HFF-Myc (cell line): Measurements from ENCODE around the gene ARHGEF4.

Experiments used
- DNase-seq: peaks from one replicate; pipeline ENCODE4 v3.0.0-alpha.2; 2011; ENCODE audit warnings: low read depth; ENCODE audit errors: extremely low read depth
- H3K4me3 ChIP-seq: replicated peaks from 2 replicates; pipeline ENCODE4 v1.5.1; 2011; ENCODE audit warnings: low read depth, mild to moderate bottlenecking, control low read depth, low read length
- CTCF ChIP-seq: IDR thresholded peaks from 2 replicates; pipeline ENCODE4 v1.5.1; 2012; ENCODE audit warnings: mild to moderate bottlenecking, low read depth, low read length, control low read depth; ENCODE audit errors: missing control alignments

Gene ARHGEF4

GRCh38 chr2:131022731-131023130, 186.0 kb downstream of the ARHGEF4 start:
- no peak for DNase-seq
- TF ChIP-seq CTCF = no peak

DNA sequence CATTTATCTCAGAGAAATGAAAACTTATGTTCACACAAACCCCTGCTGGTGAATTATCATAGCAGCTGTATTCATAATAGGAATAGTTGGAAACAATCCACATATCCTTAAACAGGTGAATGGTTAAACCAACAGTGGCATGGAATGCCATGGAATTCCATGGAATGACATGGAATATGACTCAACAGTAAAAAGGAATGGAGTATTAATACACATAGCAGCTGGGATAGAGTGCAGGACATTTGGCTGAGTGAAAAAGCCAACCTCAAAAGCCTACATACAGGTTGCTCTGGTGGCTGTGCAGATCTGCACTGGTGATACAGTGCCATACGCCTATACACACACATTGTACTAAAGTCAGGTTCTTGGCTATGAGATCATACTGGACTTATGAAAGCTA, 187.0 kb downstream of the ARHGEF4 start:
- no peak for TF ChIP-seq CTCF
- no peak overlapping the region for H3K4me3 ChIP-seq
- no peak for DNase-seq

More at GRCh38 chr2:131022731-131023130, 186.0 kb downstream of the ARHGEF4 start:
- no peak overlapping the region for H3K4me3 ChIP-seq

- H3K4me3 ChIP-seq = no peak overlapping the region
- no peak for TF ChIP-seq CTCF
- no peak for DNase-seq
Measured at GRCh38 chr2:131026919-131027318, 190.2 kb downstream of the ARHGEF4 start.

GRCh38 chr2:131027566-131028528, 191.1 kb downstream of the ARHGEF4 start:
- H3K4me3 ChIP-seq = no peak overlapping the region
- no peak for TF ChIP-seq CTCF
- DNase-seq = no peak

DNA sequence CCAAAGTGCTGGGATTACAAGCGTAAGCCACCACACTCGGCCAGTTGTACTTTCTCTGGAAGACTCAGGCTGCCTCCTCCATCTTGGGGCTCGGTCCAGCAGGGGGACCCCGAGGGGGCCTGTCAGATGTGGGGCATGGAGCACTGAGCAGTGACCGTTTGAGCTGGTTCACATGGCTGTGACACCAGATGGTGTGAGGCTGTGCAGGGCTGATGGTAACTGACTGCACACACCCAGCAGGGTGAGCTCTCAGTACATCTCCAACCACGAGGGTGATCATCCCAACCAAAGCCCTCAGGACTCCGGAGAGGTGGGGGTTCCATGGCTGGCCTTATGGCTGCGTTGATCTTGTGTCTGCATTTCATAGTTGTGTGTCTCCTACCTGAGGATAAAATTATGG, 193.1 kb downstream of the ARHGEF4 start:
- DNase-seq = no peak
- TF ChIP-seq CTCF = no peak
- no peak overlapping the region for H3K4me3 ChIP-seq

DNA sequence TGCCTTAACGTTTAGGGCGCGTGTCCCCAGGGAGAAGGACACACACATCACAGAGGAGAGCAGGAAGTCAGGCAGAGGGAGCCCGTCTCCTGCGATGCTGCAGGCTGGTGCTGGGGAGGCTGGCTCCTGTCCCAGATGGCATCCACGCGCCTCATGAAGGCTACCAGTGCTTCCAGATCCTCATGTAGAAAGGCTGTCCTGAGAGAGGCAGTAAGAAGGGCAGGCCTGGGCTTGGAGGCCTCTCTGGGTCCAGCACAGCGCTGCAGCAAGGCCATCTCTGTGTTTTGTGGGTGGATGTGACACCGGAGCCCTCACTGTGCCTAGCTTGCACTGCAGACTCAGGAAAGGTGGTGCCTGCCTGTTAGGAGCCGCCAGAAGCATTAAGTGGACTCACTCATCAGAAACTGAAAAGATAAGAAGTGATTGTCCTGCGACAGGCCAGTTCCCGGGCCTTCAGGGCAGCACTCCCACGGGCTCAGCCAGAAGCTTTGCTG, 193.8 kb downstream of the ARHGEF4 start:
- TF ChIP-seq CTCF = no peak
- DNase-seq = no peak
- no peak overlapping the region for H3K4me3 ChIP-seq
